Right lobe of liver (tissue), 6 donors: ENCODE measurements around the gene ZSCAN29. TPM values are rescaled to one million over a fixed set of nuclear protein-coding genes. Genes with fewer than 3 reads are reported as not detected.

Experiments
- ATAC-seq, 4 donors: fragments of 200-7000 bp; cut with Tn5 transposase; one replicate each; pipeline ENCODE4 v1.9.1; 2020; ENCODE audit warnings: mild to moderate bottlenecking in 4 of 4, moderate library complexity in 4 of 4
- DNase-seq, 3 donors: peaks; one replicate each; pipeline ENCODE4 v3.0.0-alpha.2; 2020
- H3K27ac ChIP-seq, 3 donors: fragments of 200-600 bp; one replicate each; pipeline ENCODE4 v1.8.0; 2022
- H3K27me3 ChIP-seq, 2 donors: fragments of 200-600 bp; one replicate each; pipeline ENCODE4 v1.8.0; 2022
- H3K36me3 ChIP-seq, 4 donors: fragments of 200-600 bp; sonication (generic) in 1 of 4; one replicate each; pipeline versions ENCODE4 v1.5.1 to v1.8.0; 2017 to 2022; ENCODE audit warnings: control low read depth in 1 of 4
- H3K4me1 ChIP-seq, 4 donors: fragments of 200-600 bp; sonication (generic) in 1 of 4; one replicate each; pipeline versions ENCODE4 v1.5.1 to v1.8.0; 2017 to 2022; ENCODE audit warnings: control low read depth in 1 of 4
- H3K4me3 ChIP-seq, 3 donors: fragments of 200-600 bp; one replicate each; pipeline ENCODE4 v1.8.0; 2022
- H3K9me3 ChIP-seq, 4 donors: fragments of 200-600 bp; sonication (generic) in 1 of 4; one replicate each; pipeline versions ENCODE4 v1.5.1 to v1.8.0; 2017 to 2022; ENCODE audit warnings: control low read depth in 1 of 4
- POLR2A ChIP-seq: fragments of 450-650 bp; IDR thresholded peaks from one replicate; pipeline ENCODE4 v1.6.1; 2017; ENCODE audit warnings: antibody characterized with exemption, mild to moderate bottlenecking
- WGBS: methylation state at CpG from one replicate; pipeline ENCODE4 v1.1.6; 2018; ENCODE audit warnings: low coverage, low lambda C conversion rate; ENCODE audit not compliant: insufficient coverage; ENCODE audit errors: missing lambda C conversion rate; 5-methylcytosine and 5-hydroxymethylcytosine counted together
- intact Hi-C, 2 donors: fragments of 100-400 bp; cut with DNase I; formaldehyde crosslinking; loops; one replicate each; pipeline versions ENCODE4 v1.11.2 to v1.14.1; 2022
- total RNA-seq, 6 experiments: library from RNA; depleted of rRNA in 2 of 6; stranded (reverse); fragments of >200 nt in 2 of 6; fragmentation: NEBNext Ultra II Directional in 3 of 6; extraction: Animal tissue kit (Norgen Biotek cat#: 25700) in 3 of 6; gene quantifications; one replicate each; pipeline versions ENCODE4 v1.1.0 to v1.2.4, GENCODE V29; 2016 to 2023
- TF ChIP-seq, protein P1 (sequence below), 4 donors: fragments of 200-600 bp in 3 of 4; fragments of 450-650 bp in 1 of 4; IDR thresholded peaks; one replicate each; pipeline versions ENCODE4 v1.5.1 to v1.8.0; 2016 to 2022; ENCODE audit warnings: antibody characterized with exemption in 4 of 4, mild to moderate bottlenecking in 2 of 4
- donor health status: DM: no; HTN: yes; CAD: no.
- donor health status: DM: no; HTN: no; CAD: no.
- donor health status: DM: no; HTN: no; CAD: no.
- donor health status: DM: no; HTN: yes; CAD: no.
- donor health status: DM: no; HTN: yes; CAD: no.

ZSCAN29 gene
- total RNA-seq, 6 experiments from 2014 or later: 9.9 to 15.4 (median 13.4) TPM

DNA sequence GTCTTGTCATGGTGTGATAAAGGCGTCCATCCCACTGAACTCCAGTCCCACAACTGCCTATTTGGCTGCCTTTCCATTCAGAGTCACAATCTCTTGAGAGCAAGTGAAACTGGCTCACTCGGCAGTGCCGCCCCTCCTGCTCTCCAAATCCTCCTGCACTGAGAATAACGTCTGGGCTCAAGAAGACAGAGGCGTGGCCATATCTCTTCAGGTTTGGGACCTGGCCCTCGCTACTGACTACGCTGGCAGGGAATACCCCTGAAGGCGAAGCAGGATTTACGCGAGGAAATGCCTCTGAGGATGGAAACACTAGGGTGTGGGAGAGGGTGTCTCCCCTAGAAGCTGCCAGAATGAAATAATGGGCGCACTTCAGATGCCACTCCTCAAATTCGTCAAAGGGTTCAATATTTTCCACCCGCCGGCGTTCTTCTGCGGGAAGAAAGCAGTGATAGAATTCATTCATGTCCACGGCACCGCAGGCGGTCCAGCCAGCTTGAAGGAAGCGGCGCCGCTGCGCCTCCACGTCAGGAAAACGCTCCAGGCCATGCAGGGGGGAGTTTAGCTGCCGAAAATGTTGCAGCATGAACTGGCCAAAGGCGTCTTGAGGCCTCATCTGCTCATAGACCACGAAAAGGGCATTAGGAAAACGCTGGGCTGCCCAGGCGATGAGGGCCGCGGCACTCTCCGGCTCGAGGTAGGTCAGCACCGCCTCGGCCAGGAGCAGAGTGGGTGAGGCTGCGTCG, 41.5 kb downstream of the ZSCAN29 start:
- H3K9me3 ChIP-seq: no peaks in the 10 kb centered on the region
- DNase-seq: peak in 1 of 3 donors; percentile 26
- ATAC-seq: peak in 1 of 4 donors; percentile 2
- intact Hi-C loops: no loop called here
- 21% methylated on average over 29 of the region's 38 CpGs for WGBS
- no peaks in the 10 kb centered on the region for H3K36me3 ChIP-seq
- TF ChIP-seq, protein P1, sequence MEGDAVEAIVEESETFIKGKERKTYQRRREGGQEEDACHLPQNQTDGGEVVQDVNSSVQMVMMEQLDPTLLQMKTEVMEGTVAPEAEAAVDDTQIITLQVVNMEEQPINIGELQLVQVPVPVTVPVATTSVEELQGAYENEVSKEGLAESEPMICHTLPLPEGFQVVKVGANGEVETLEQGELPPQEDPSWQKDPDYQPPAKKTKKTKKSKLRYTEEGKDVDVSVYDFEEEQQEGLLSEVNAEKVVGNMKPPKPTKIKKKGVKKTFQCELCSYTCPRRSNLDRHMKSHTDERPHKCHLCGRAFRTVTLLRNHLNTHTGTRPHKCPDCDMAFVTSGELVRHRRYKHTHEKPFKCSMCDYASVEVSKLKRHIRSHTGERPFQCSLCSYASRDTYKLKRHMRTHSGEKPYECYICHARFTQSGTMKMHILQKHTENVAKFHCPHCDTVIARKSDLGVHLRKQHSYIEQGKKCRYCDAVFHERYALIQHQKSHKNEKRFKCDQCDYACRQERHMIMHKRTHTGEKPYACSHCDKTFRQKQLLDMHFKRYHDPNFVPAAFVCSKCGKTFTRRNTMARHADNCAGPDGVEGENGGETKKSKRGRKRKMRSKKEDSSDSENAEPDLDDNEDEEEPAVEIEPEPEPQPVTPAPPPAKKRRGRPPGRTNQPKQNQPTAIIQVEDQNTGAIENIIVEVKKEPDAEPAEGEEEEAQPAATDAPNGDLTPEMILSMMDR (IDR thresholded peaks at IDR 0.05): no peak
- no peak for TF ChIP-seq POLR2A
- no peaks in the 10 kb centered on the region for H3K27me3 ChIP-seq
- peak overlapping the region; percentile 69 to 86 (median 82) for H3K27ac ChIP-seq
- peaks cover 0 to 11% (median 5%) of the 10 kb centered on the region in 4 donors for H3K4me1 ChIP-seq
- peak overlapping the region; percentile 67 to 68 (median 68) for H3K4me3 ChIP-seq

DNA sequence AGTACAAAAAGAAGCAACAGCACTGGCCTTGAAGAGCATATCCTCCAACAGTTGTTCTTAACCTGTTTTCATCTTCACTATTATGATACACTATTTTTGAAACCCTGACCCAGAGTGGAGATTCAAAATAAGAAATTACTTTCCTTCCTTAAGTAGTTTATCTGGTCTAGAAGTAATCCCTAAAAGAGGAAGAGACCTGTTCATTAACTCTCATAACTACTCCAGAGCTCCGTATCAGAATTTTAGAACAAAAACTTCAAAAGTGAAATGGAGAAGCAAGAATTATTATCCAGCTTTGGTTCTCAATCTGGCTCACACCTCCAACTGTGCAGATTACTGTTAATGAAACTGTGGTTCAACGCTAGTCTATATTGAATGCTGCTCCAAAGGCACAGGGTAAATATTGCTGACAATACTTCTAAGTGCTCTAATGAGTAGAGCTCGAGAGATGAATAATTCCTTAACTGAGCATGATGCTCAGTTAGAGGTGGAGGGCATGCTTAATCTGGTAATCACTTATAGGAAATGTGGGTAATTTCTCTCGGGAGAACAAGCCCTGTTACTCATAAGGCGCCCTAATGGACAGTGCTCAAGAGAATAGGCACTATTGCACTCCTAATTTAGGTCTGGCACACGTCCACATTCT, 45.7 kb downstream of the ZSCAN29 start:
- no peaks in the 10 kb centered on the region for H3K36me3 ChIP-seq
- H3K27me3 ChIP-seq: no peaks in the 10 kb centered on the region
- 53% methylated on average over 6 of the region's 6 CpGs for WGBS
- DNase-seq (no peak), ATAC-seq (no peak)
- peaks cover 0 to 11% (median 4%) of the 10 kb centered on the region in 4 donors for H3K4me1 ChIP-seq
- no peak overlapping the region for H3K4me3 ChIP-seq
- TF ChIP-seq POLR2A: no peak
- TF ChIP-seq, protein P1 (IDR thresholded peaks at IDR 0.05): no peak
- intact Hi-C loops: no loop called here
- no peak overlapping the region for H3K27ac ChIP-seq
- H3K9me3 ChIP-seq: no peaks in the 10 kb centered on the region

DNA sequence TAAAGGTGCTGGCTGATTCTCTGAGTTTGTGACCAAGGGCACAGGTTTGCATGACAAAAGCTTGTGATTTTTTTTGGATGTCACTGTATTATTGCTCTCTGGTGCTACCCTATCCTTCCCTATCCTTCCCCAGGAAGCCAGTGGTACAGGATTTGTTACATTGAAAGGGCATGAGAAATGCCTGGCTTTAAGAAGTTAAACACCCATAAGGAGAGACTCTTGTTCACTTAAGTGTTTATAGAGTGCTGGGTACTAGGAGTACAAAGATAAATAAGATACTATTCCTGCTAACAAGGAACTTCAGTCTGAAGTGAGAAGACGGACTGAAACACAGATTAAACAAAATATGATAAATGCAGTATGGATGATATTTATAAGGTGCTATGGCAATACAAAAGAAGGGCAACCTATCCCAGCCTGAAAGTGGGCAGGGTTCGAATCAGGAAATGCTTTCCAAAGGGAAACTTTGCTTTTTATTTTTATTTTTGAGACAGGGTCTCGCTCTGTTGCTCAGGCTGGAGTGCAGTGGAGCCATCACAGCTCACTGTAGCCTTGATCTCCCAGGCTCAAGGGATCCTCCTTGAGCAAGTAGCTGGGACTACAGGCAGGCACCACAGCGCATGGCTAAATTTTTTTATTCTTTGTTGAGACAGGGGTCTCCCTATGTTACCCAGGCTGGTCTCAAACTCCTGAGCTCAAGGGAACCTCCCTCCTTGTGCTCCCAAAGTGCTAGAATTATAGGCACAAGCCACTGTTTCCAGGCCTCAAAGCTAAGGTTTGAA, 51.7 kb downstream of the ZSCAN29 start:
- intact Hi-C loops: no loop called here
- ATAC-seq (no peak), DNase-seq (no peak)
- TF ChIP-seq, protein P1 (IDR thresholded peaks at IDR 0.05): no peak
- TF ChIP-seq POLR2A: no peak
- Histone ChIP-seq H3K4me3 (no peak overlapping the region), H3K27me3 (no peaks in the 10 kb centered on the region), H3K27ac (no peak overlapping the region), H3K9me3 (no peaks in the 10 kb centered on the region), H3K4me1 (no peaks in the 10 kb centered on the region), H3K36me3 (no peaks in the 10 kb centered on the region)
- 75% methylated on average over 4 of the region's 4 CpGs for WGBS

DNA sequence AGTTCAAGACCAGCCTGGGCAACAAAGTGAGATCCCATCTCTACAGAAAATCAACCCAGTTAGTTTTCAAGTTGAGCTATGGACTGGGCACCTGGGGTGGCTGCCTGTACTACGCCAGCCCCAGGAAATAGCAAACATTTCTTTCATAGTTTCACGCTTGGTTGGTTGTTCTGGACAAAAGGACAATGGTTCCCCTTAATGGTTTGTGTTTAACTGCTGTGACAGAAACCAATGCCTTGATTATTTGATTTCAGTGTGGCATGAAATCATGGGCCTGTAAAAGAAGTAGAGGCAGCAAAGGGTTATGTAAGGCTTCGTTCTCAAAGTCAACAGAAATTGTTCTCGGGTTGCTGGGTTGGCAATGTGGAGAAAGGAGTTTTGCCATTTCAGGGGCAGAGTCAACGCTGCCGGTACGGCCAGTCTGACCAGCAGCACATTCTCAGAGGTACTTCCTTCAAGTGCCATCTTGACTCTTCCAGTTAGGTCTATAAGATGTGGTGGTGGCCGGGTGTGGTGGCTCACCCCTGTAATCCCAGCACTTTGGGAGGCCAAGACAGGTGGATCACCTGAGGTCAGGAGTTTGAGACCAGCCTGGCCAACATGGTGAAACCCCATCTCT, 53.2 kb downstream of the ZSCAN29 start:
- 79% methylated on average over 7 of the region's 8 CpGs for WGBS
- Histone ChIP-seq H3K27me3 (no peaks in the 10 kb centered on the region), H3K9me3 (no peaks in the 10 kb centered on the region), H3K4me1 (no peaks in the 10 kb centered on the region), H3K27ac (no peak overlapping the region), H3K36me3 (no peaks in the 10 kb centered on the region), H3K4me3 (no peak overlapping the region)
- no peak for ATAC-seq
- TF ChIP-seq POLR2A: no peak
- TF ChIP-seq, protein P1 (IDR thresholded peaks at IDR 0.05): no peak
- DNase-seq: no peak
- intact Hi-C loops: no loop called here
